HG02678 (cell line): Measurements from ENCODE around the gene OR10V1.
A peak's percentile ranks its signal among the peaks of the same experiment; 100 is the strongest.
"Not testable (repeated sequence)": the region's sequence is repeated elsewhere in the genome, so short reads cannot be mapped to it uniquely, and the experiment has no call there.

Experiments
- ATAC-seq: cut with Tn5 transposase; IDR thresholded peaks from one replicate; pipeline ENCODE4 v1.9.1; 2021; ENCODE audit warnings: mild to moderate bottlenecking, moderate library complexity; ENCODE audit not compliant: unreplicated experiment

Gene OR10V1

DNA sequence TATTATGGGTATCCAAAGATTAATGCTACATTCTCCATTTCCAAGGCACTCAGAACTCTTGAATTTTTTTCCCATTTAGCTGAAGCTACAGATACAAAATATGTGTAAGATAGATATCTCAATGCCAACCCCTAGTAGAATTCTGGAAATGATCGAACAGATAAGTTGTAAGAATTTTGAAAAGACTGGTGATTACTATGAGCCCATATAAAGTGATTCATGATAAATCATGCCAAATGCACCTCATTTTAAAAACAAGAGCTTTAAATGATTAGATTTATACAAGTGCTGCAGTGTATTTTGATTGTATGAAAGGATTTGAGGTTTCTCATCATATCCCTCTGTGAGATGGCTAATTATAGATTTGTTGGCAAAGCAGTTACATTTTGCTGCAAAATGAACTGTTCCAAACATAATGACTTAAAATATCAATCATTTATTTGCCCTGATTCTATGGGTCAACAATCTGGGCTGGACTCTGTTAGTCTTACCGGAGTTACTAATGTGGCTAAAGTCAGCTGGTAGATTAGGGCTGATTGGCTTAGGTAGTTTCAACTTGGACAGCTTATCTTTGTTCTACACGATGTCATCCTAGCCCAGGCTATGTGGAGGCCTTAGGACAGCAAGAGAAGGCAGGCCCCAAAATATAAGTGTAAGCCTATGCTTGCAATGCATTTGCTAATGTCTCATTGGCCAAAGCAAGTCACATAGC is 3.4 kb downstream of the OR10V1 start:
- no peak for ATAC-seq

DNA sequence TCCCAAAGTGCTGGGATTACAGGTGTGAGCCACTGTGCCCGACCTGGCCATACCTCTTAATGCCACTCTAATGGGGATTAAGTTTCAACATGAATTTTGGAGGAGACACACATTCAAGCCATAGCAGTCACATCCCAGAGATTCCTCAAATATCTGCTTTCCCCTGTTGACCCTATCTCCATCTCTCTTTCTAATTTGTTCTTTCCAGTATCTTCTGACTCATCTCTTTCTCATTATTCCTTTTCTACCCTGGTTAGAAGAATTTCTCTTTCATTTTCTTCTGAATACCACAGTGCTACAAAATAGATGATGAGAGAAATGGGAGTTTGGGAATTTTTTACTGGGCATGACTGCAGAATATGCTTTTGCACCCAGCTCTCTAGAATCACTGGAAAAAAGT is 5.1 kb downstream of the OR10V1 start:
- no peak for ATAC-seq

DNA sequence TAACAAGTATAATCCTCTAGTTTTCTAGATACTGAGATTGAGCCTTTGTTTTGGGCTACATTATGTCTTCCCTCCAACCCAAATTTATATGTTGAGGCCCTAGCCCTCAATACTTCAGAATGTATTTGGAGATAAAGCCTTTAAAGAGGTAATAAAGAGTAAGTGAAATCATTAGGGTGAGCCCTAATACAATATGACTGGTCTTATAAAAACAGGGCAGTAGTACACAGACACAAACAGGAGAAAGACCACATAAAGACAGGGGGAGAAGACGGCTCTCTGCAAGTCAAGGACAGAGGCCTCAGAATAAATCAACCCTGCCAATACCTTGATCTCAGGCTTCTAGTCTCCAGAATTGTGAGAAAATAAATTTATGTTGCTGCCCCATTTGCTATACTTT is 6.3 kb downstream of the OR10V1 start:
- ATAC-seq, result no peak

DNA sequence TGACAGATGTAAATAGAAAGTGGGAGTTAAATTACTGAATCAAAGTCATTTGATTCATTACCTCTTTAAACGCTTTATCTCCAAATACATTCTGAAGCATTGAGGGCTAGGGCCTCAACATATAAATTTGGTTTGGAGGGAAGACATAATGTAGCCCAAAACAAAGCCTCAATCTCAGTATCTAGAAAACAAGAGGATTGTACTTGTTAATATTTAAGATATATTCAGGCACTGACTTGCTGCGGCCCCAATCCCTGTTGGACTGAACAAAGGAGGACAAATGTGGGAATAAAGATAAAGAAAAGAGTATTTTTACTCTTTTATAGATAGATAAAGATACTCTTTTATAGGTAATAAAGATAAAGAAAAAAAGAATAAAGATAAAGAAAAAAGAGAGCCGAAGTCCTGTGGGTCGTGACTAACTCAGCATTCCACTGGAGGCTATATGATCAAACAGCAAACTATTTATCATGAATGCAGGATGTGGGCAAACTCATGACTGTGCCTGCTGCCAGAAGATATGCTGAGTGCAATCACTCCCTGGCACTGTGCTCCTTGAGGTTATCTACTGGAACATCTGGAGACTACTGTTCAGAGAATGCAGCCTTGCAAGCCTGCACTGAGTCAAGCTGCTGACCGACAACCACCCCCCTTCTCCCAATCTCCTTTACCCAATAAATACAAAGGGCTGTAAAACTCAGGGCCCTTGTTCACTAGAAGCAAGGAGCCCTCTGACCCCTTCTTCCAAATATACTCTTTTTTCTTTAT is 6.9 kb downstream of the OR10V1 start:
- no peak for ATAC-seq

DNA sequence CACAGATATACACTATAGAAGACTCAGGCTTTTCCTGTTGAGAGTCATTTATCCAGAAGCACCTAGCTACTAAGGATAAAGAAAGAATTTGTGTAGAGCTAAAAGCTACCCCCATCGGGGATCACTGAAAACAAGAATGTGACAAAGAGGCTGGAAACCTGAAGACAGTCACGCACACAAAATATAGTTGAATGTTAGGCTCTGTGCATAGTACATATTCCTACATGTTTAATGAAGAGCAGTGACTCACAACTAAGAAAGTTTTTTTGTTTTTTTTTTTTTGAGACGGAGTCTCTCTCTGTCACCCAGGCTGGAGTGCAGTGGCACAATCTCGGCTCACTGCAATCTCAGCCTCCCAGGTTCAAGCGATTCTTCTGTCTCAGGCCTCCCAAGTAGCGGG is 8.4 kb downstream of the OR10V1 start:
- ATAC-seq, result no peak

DNA sequence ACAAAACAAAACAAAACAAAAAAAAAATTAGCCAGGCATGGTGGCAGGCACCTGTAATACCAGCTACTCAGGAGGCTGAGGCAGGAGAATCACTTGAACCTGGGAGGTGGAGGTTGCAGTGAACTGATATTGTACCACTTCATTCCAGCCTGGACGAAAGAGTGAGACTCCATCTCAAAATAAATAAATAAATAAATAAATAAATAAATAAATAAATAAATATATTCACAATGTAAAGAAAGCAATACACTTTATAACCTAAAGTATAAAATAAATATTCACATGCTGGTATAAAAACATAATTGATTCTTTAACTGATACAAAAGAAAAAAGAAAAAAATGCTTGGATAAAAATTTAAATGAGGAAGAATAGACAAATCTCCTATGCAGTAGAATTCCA is 10.1 kb downstream of the OR10V1 start:
- not testable (repeated sequence) for ATAC-seq

DNA sequence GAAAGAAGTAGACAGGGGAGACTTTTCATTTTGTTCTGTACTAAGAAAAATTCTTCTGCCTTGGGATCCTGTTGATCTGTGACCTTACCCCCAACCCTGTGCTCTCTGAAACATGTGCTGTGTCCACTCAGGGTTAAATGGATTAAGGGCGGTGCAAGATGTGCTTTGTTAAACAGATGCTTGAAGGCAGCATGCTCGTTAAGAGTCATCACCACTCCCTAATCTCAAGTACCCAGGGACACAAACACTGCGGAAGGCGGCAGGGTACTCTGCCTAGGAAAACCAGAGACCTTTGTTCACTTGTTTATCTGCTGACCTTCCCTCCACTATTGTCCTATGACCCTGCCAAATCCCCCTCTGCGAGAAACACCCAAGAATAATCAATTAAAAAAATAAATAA is 13.5 kb downstream of the OR10V1 start:
- ATAC-seq, result not testable (repeated sequence)

DNA sequence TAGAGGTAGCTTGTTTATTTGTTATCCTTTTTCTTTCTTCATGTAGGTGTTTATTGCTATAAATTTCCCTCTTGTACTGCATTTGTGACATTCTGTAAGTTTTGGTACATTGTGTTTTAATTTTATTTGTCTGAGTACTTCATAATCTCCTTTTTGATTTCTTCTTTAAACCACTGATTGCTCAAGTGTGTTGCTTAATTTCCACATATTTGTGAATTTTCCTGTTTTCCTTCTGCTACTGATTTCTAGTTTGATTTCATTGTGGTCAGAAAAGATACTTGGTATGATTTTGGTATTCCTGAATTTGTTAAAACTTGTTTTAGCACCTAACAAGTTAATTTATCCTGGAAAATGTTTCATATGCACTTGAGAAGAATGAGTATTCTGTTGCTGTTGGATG is 15.1 kb downstream of the OR10V1 start:
- no peak for ATAC-seq

DNA sequence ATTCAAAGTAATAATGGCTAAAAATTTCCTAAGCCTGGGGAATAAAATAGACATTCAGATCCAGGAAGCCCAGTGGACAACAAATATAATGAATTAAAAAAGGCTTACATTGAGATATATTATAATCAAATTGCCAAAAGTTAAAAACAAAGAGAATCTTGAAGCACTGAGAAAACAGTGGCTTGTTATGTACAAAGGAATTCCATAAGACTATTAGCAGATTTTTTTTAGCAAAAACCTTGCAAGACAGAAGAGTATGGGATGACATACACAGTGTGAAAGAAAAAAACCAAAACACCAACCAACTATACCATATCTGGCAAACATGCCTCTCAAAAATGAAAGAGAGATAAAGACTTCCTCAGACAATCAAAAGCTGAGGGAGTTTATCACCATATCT is 20.7 kb downstream of the OR10V1 start:
- ATAC-seq, result no peak

DNA sequence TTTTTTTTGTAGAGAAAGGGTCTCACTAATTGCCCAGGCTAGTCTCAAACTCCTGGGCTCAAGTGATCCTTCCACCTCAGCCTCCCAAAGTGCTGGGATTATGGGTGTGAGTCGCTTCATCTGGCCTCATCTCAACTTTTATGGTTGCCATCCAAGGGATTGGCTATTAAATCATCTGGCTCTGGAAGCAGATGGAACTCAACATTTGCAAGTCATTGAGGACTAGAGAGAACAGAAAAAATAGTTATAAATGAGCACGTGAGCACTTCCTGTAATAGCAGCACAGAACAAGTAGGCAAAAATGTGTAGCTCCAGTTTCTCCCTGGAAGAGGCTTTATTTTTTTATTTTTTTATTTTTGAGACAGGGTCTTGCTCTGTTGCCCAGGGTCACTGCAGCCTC is 22.5 kb downstream of the OR10V1 start:
- ATAC-seq, result no peak

DNA sequence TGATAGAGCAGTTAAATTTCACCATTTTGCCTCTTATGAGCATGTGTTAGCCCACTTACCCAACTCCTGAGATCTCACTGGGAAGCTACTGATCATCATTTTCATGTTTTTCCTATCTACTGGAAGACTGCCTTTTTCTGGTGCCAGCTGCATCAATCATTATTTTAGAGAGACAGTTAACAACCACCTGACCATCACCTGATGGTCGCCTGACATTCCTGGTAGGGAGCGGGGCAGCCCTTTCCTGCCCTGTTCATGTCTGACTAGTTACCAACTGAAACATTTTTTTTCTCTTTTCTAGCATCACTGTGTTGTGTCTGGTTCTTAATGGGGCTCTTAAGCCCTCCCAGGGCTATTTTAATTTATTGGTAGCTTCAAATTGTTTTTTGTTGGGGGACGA is 24.6 kb downstream of the OR10V1 start:
- ATAC-seq, result no peak

DNA sequence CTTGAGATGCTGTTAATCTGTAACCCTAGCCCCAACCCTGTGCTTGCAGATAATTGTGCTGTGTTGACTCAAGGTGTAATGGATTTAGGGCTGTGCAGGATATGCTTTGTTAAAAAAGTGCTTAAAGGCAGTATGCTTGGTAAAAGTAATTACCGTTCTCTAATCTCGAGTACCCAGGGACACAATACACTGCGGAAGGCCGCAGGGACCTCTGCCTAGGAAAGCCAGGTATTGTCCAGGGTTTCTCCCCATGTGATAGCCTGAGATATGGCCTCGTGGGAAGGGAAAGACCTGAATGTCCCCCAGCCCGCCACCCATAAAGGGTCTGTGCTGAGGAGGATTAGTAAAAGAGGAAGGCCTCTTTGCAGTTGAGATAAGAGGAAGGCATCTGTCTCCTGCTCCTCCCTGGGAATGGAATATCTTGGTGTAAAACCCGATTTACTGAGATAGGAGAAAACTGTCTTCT is 32.4 kb downstream of the OR10V1 start:
- ATAC-seq, result not testable (repeated sequence)

DNA sequence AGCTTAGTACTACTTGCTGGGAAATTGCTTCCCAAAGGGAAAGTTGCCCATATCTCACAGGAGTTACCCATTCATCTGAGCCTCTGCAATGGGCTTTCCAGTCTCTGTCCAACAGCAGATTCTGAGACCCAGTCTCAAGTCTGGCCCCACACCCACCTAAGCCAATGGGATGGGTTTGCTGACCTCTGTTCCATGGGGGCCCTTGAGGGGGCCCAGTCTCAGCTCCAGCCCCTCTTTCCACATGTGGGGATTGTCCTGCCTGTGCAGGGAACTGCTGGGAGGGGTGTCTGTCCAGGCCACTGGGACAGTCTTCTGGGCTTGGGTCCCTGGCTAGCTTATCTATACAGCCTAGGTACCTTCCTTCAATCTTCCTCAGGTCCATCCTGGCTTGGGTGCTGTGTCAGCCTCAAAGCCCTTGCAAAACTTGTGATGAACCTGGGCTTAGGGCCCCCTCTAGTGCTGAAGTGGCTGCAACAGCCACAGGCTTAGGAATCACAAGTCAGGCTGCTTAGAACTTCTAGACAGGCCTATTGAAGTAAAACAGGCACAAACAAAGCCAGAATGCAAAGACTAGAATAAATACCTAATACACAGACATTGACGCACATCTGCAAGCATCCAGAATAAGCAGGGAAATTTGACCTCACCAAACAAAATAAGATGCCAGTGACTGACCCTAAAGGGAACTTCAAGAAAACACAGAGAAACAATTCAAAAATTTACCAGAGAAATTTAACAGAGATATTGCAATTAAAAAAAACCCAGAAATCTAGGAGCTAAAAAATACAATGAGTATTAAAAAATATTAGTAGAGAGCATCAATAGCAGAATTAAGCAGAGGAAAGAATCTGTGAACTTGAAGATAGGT is 33.1 kb downstream of the OR10V1 start:
- peak; percentile 88 for ATAC-seq

DNA sequence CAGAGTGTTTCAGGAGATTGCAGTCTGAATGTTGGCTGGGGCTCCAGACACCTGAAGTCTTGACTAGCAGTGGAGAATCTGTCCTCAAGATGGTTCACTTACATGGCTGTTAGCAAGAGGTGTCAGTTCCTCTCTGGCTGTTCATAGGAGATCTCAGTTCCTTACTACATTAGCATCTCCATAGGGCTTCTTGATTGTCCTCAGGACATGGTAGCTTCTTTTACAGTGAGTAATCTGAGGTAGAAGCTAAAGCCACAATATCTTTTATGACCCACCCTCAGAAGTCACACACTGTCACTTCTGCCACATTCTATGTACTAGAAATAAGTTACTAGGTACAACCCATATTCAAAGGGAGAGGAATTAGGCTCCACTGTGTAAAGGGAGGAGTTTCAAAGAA is 34.3 kb downstream of the OR10V1 start:
- ATAC-seq, result no peak

DNA sequence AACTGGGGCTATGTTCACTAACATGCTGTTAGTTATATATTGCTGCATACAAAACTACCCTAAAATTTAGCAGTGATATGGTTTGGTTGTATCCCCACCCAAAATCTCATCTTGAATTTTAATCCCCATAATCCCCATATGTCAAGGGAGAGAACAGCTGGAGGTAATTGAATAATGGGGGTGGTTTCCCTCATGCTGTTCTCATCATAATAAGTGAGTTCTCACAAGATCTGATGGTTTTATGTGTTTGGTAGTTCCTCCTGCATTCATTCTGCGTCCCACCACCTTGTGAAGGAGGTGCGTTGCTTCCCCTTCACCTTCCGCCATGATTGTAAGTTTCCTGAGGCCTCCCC is 34.9 kb downstream of the OR10V1 start:
- ATAC-seq, result no peak

DNA sequence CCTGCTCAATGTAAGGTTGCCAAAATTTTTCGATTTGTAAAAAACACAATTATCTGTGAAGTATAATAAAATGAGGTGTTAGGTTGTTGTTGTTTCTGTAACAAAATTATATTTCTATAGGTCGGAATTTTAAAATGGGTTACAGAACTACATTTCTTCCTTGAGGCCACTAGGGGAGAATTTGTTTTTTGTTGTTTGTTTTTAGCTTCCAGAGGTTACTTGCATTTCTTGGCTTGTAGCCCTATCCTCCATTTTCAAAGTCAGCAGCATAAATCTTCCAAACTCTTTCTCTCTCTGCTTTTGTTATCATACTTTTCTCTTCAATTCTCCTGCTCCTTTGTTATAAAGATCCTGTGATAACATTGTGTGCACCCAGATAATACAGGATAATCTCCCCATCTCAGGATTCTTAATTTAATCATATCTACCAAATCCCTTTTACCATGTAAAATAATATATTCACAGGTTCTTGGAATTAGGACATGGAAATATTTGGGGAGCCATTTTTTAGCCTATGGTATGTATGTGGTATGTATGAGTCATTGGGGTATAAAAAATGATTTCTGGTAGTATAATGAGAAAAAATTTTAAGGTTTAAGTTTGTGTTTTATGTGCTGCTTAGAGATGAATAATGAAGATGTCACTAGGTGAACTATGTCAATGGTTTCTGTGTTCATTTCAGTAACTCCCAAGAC is 35.4 kb downstream of the OR10V1 start:
- no peak for ATAC-seq

DNA sequence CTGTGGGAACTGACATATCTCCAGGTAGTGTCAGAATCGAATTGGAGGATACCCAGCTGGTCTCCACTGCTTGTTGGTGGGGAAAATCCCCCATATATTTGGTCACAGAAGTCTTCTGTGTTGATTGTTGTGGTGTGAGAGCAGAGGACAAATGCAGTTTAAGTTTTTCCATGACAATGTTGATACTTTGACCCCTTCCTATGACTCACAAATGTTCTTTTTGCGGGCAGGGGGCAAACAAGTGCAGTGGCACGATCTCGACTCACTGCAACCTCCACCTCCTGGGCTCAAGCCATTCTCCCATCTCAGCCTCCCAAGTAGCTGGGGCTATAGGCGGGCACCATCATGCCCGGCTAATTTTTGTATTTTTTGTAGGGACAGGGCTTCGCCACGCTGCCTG is 37.4 kb downstream of the OR10V1 start:
- no peak for ATAC-seq

DNA sequence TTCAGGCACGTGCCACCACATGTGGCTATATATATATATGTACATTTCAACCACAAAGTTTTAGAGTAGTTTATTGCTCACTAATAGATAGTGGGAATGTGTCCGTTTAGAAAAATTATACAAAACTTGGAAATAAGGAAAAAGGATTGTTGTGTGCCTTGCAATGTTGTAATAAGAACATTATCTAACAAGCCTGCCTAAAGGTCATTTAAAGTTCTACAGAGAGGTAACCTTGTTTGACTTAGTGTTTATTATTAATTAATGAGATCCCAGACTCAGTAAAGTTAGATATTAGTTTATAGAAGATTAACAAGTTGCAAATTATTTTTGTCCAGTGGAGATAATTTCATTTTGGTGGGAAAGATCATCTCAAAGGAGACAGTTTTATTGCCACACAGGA is 39.4 kb downstream of the OR10V1 start:
- no peak for ATAC-seq

DNA sequence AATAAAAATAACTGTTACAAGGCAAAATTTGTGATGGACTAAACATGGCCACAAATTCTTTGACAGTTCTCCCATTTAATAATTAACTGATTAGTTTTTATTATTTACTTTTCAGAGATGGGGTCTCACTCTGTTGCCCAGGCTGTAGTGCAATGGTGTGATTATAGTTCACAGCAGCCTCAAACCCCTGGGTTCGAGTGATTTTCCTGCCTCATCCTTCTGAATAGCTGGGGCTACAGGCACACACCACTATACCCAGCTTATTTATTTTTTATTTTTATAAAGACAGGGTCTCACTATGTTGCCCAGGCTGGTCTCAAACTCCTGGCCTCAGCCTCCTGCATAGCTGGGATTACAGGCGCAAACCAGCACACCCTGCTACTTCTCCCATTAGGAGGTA is 40.4 kb downstream of the OR10V1 start:
- no peak for ATAC-seq

DNA sequence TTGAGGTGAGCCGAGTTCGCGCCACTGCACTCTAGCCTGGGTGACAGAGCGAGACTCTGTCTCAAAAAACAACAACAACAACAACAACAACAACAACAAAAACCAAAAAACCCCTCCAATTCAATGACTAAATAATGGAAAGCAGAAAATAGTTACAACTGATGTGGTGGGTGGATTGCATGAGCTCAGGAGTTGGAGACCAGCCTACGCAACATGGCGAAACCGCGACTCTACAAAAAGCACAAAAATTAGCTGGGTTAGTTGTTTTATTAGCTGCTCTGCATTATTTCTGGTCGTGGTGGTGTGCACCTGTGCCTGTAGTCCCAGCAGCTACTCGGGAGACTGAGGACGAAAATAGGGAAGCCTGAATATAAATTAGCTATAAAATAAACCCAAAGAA is 42.2 kb downstream of the OR10V1 start:
- no peak for ATAC-seq

DNA sequence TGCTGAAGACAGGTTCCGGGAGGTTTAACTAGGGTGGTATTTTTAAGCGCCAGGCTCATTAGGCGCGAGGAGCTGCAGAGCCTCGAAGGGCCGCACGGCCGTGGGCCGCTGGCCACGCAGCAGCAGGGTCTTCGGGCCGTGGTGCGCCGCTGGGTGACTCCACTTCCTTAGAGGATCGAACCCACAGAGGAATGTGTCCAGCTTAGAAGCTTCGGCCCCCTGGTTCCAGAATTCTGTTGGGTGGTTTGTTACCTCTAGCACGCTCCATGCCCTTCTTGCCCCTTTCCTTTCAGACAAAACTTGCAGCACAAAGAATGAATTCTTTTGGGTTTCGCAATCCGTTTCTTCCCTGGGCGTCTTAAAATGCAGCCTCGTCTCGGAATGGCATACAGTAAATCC is 44.0 kb downstream of the OR10V1 start:
- no peak for ATAC-seq
